DND-41 (cell line): ENCODE data around the gene GK.

Source experiments
- EZH2 ChIP-seq: IDR thresholded peaks from 3 replicates; pipeline ENCODE4 v1.6.1; 2012; ENCODE audit warnings: borderline replicate concordance, low read depth, mild to moderate bottlenecking, moderate library complexity, low read length, inconsistent platforms; ENCODE audit not compliant: severe bottlenecking
- TF ChIP-seq, protein P1 (sequence below): IDR thresholded peaks from 2 replicates; pipeline ENCODE4 v1.5.1; 2012; ENCODE audit warnings: borderline replicate concordance, low read length, moderate library complexity, mild to moderate bottlenecking; ENCODE audit not compliant: poor library complexity, severe bottlenecking; ENCODE audit errors: extremely low read depth

DNA sequence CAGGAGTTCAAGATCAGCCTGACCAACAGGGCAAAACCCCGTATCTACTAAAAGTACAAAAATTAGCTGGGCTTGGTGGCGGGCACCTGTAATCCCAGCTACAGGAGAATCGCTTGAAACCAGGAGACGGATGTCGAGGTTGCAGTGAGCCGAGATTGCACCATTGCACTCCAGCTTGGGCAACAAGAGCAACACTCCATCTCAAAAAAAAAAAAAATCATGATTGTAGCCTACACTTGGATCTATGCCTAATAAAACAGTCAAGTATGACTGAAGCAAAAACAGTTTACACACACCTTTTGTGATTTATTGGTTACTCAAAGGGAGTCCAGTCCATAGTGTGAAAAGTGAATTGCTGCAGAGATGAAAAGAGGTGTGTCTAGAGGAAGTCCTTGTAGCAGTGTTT is 41.0 kb upstream of the GK start:
- TF ChIP-seq, protein P1, sequence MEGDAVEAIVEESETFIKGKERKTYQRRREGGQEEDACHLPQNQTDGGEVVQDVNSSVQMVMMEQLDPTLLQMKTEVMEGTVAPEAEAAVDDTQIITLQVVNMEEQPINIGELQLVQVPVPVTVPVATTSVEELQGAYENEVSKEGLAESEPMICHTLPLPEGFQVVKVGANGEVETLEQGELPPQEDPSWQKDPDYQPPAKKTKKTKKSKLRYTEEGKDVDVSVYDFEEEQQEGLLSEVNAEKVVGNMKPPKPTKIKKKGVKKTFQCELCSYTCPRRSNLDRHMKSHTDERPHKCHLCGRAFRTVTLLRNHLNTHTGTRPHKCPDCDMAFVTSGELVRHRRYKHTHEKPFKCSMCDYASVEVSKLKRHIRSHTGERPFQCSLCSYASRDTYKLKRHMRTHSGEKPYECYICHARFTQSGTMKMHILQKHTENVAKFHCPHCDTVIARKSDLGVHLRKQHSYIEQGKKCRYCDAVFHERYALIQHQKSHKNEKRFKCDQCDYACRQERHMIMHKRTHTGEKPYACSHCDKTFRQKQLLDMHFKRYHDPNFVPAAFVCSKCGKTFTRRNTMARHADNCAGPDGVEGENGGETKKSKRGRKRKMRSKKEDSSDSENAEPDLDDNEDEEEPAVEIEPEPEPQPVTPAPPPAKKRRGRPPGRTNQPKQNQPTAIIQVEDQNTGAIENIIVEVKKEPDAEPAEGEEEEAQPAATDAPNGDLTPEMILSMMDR, result no peak
- no peak for TF ChIP-seq EZH2
